Muscle layer of duodenum (tissue), 2 donors: ENCODE data around the gene CDIPT.
"Not testable (repeated sequence)": the region's sequence is repeated elsewhere in the genome, so short reads cannot be mapped to it uniquely, and the experiment has no call there.

ENCODE experiments used
- H3K27ac ChIP-seq: one replicate; pipeline ENCODE4 v1.7.0; 2013; ENCODE audit warnings: mild to moderate bottlenecking, low read length
- H3K27me3 ChIP-seq: one replicate; pipeline ENCODE4 v1.7.0; 2013; ENCODE audit warnings: low read depth, mild to moderate bottlenecking, control low read depth, low read length
- H3K36me3 ChIP-seq, 2 donors: one replicate each; pipeline ENCODE4 v1.7.0; 2013; ENCODE audit warnings: low read length in 2 of 2, control low read depth in 1 of 2, mild to moderate bottlenecking in 1 of 2; ENCODE audit not compliant: insufficient read depth in 2 of 2, control insufficient read depth in 1 of 2
- H3K4me1 ChIP-seq, 2 donors: one replicate each; pipeline ENCODE4 v1.7.0; 2013; ENCODE audit warnings: low read length in 2 of 2, mild to moderate bottlenecking in 2 of 2, control low read depth in 1 of 2, moderate library complexity in 1 of 2; ENCODE audit not compliant: insufficient read depth in 2 of 2, control insufficient read depth in 1 of 2
- H3K4me3 ChIP-seq, 2 donors: one replicate each; pipeline ENCODE4 v1.7.0; 2013; ENCODE audit warnings: low read length in 2 of 2, low read depth in 1 of 2, mild to moderate bottlenecking in 1 of 2
- H3K9me3 ChIP-seq, 2 donors: one replicate each; pipeline ENCODE4 v1.7.0; 2013; ENCODE audit warnings: low read length in 2 of 2, control low read depth in 1 of 2, mild to moderate bottlenecking in 1 of 2; ENCODE audit not compliant: control insufficient read depth in 1 of 2
- donor health status: healthy.

CDIPT gene

GRCh38 chr16:29893553-29893952 is 30.5 kb upstream of the CDIPT start:
- H3K27me3 ChIP-seq = peaks cover 11% of the 10 kb centered on the region
- no peak overlapping the region for H3K4me3 ChIP-seq
- H3K36me3 ChIP-seq = no peaks in the 10 kb centered on the region
- no peak overlapping the region for H3K27ac ChIP-seq
- no peaks in the 10 kb centered on the region for H3K4me1 ChIP-seq
- no peaks in the 10 kb centered on the region for H3K9me3 ChIP-seq

GRCh38 chr16:29892458-29892813 is 29.4 kb upstream of the CDIPT start:
- Histone ChIP-seq H3K4me3 (no peak overlapping the region), H3K27me3 (peaks cover under 1% of the 10 kb centered on the region), H3K36me3 (no peaks in the 10 kb centered on the region), H3K4me1 (no peaks in the 10 kb centered on the region), H3K27ac (no peak overlapping the region), H3K9me3 (no peaks in the 10 kb centered on the region)

GRCh38 chr16:29891525-29892457 is 28.8 kb upstream of the CDIPT start:
- Histone ChIP-seq H3K4me3 (no peak overlapping the region), H3K27me3 (no peaks in the 10 kb centered on the region), H3K27ac (no peak overlapping the region), H3K9me3 (no peaks in the 10 kb centered on the region), H3K4me1 (no peaks in the 10 kb centered on the region), H3K36me3 (no peaks in the 10 kb centered on the region)

GRCh38 chr16:29889372-29889771 is 26.3 kb upstream of the CDIPT start:
- not testable (repeated sequence) for H3K4me3 ChIP-seq, H3K27me3 ChIP-seq, H3K4me1 ChIP-seq, H3K9me3 ChIP-seq, H3K27ac ChIP-seq, H3K36me3 ChIP-seq

GRCh38 chr16:29883987-29884386 is 21.0 kb upstream of the CDIPT start:
- H3K4me1 ChIP-seq = no peaks in the 10 kb centered on the region
- no peaks in the 10 kb centered on the region for H3K36me3 ChIP-seq
- H3K27me3 ChIP-seq = no peaks in the 10 kb centered on the region
- no peak overlapping the region for H3K27ac ChIP-seq
- H3K9me3 ChIP-seq = no peaks in the 10 kb centered on the region
- no peak overlapping the region for H3K4me3 ChIP-seq

GRCh38 chr16:29881050-29881449 is 18.0 kb upstream of the CDIPT start:
- H3K4me3 ChIP-seq = no peak overlapping the region
- peaks cover 19% of the 10 kb centered on the region for H3K27me3 ChIP-seq
- H3K9me3 ChIP-seq = peaks cover 0 to 3% of the 10 kb centered on the region in 2 donors
- H3K36me3 ChIP-seq = no peaks in the 10 kb centered on the region
- H3K27ac ChIP-seq = no peak overlapping the region
- peaks cover 0 to 5% of the 10 kb centered on the region in 2 donors for H3K4me1 ChIP-seq

GRCh38 chr16:29878172-29878571 is 15.1 kb upstream of the CDIPT start:
- H3K27ac ChIP-seq = no peak overlapping the region
- peaks cover 25% of the 10 kb centered on the region for H3K27me3 ChIP-seq
- peaks cover 0 to 5% of the 10 kb centered on the region in 2 donors for H3K4me1 ChIP-seq
- H3K9me3 ChIP-seq = peaks cover 0 to 3% of the 10 kb centered on the region in 2 donors
- no peaks in the 10 kb centered on the region for H3K36me3 ChIP-seq
- H3K4me3 ChIP-seq = no peak overlapping the region

GRCh38 chr16:29877266-29877961 is 14.4 kb upstream of the CDIPT start:
- H3K9me3 ChIP-seq = peaks cover 0 to 3% of the 10 kb centered on the region in 2 donors
- peaks cover 25% of the 10 kb centered on the region for H3K27me3 ChIP-seq
- no peaks in the 10 kb centered on the region for H3K36me3 ChIP-seq
- H3K4me3 ChIP-seq = peak overlapping the region in 1 of 2 donors; percentile 48
- H3K27ac ChIP-seq = no peak overlapping the region
- peaks cover 0 to 5% of the 10 kb centered on the region in 2 donors for H3K4me1 ChIP-seq

GRCh38 chr16:29876594-29877249 is 13.7 kb upstream of the CDIPT start:
- Histone ChIP-seq H3K9me3 (peaks cover 0 to 3% of the 10 kb centered on the region in 2 donors), H3K27ac (no peak overlapping the region), H3K36me3 (no peaks in the 10 kb centered on the region), H3K4me1 (peaks cover 0 to 5% of the 10 kb centered on the region in 2 donors), H3K4me3 (peak overlapping the region in 1 of 2 donors; percentile 48), H3K27me3 (peaks cover 25% of the 10 kb centered on the region)

- peaks cover 0 to 5% of the 10 kb centered on the region in 2 donors for H3K4me1 ChIP-seq
- H3K4me3 ChIP-seq = peak overlapping the region in 1 of 2 donors; percentile 48
- no peak overlapping the region for H3K27ac ChIP-seq
- H3K27me3 ChIP-seq = peaks cover 25% of the 10 kb centered on the region
- H3K9me3 ChIP-seq = peaks cover 0 to 3% of the 10 kb centered on the region in 2 donors
- H3K36me3 ChIP-seq = no peaks in the 10 kb centered on the region
Measured at GRCh38 chr16:29876217-29876593, 13.2 kb upstream of the CDIPT start.

GRCh38 chr16:29875206-29875605 is 12.2 kb upstream of the CDIPT start:
- Histone ChIP-seq H3K4me3 (no peak overlapping the region), H3K27me3 (peaks cover 25% of the 10 kb centered on the region), H3K27ac (no peak overlapping the region), H3K36me3 (no peaks in the 10 kb centered on the region), H3K9me3 (peaks cover 0 to 3% of the 10 kb centered on the region in 2 donors), H3K4me1 (peaks cover 0 to 5% of the 10 kb centered on the region in 2 donors)
